CD4-positive, alpha-beta T cell treated with Interferon alpha-2 for 1 hour (primary cell): ENCODE data around the gene HLA-DRB5.
"Not testable (repeated sequence)": the region's sequence is repeated elsewhere in the genome, so short reads cannot be mapped to it uniquely, and the experiment has no call there.

Experiments used
- DNase-seq, 2 donors: peaks; one replicate each; pipeline ENCODE4 v3.0.0-alpha.2; 2020 to 2022

HLA-DRB5 gene

DNA sequence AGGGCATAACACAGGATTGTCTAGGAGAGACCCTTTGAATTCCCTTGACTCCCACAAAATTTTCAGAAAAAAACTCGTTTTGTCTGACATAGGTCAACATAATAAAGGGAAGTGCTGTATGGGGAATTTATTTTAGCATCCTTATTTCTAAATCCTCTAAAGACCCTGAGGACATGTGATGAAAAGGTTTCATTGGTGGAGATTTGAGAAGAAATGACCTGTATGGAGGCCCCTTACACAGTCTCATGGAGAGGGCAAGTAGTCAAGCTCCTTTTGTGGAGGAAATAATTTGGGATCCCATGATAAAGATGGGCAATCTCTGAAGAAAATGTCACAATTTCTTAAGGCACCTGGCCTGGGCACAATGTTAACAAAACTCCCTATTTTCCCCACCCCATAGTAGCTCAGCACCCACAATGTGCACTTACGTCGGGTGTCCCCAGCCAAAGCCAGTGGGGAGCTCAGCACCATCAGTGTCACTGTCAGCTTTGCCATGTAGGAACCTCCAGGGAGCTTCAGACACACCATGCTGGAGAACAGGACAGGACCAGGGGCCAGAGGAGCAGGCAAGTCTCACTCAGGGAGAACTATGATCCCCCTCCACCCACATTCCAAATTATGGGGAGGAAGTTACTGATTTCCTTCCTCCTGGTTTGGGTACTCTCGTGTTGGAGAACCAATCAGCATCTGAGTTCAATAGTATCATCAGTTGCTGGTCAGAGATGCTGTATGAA is at the start of gene HLA-DRB5:
Gene HLA-DRB5, minus strand, starts transcription at position 591 of the 734 bp plus-strand sequence. Its CDS starts 63 bp downstream, at position 528.
- peak; percentile 51 to 59 for DNase-seq

GRCh38 chr6:32578962-32579361 is 48.9 kb upstream of the HLA-DRB5 start:
- DNase-seq = no peak

DNA sequence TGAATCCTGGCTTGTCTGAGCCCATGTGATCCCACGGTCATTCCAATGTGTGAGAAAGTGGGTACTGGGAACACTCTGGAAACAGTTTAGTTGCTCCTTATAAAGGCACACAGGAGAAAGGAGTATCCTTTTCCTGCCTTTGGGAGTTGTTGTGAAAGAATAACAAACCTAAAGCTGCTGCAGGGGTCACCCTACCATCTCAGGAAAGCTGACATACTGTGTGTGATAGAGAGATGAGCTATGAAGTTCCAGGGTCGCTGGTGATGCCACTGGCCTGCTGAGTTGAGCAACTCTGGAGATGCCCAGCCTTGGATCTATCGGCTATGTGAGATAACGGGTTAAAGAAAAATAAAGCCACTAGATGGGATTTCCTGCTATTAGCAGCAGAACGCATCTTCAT is 47.4 kb upstream of the HLA-DRB5 start:
- not testable (repeated sequence) for DNase-seq

GRCh38 chr6:32576250-32576649 is 46.2 kb upstream of the HLA-DRB5 start:
- no peak for DNase-seq

- no peak for DNase-seq
Observed at GRCh38 chr6:32570363-32570905, 40.3 kb upstream of the HLA-DRB5 start.

- peak in 1 of 2 donors; percentile 10 for DNase-seq
Observed at GRCh38 chr6:32568561-32568960, 38.5 kb upstream of the HLA-DRB5 start.

DNA sequence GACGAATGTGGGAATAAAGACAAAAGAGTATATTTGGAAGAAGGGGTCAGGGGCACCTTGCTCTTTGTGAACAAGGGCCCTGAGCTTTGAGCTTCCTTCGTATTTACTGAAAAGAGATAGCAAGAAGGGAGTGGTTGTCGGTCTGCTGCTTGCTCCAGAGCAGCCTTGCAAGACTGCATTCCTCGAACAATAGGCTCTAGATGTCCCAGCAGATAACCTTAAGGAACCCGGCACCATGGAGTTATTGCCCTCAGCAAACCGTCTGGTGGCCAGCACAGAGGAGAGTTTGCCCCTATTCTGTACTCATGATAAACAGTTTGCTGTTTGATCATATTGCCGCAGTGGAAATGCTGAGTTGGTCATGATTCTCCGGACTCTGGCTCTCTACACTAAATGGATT is 36.9 kb upstream of the HLA-DRB5 start:
- no peak for DNase-seq

GRCh38 chr6:32565511-32565910 is 35.4 kb upstream of the HLA-DRB5 start:
- no peak for DNase-seq

DNA sequence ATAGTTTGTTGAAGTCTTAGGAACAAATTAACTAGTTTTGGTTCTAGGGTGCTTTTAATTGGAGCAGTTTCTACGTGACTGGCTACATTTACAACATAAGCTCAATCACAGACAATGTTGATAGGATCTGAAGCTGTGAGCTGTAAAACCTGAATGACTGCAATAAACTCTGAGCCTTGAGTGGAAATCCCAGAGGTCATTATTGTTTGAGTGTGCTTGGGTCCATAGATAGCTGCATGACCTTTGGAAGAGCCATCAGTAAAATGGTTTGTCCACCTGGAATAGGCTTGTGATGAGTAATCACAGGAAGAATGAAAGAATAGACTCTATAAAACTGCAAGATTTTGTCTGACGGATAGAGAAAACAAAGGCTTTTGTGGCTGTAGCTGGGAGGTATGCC is 32.9 kb upstream of the HLA-DRB5 start:
- no peak for DNase-seq

DNA sequence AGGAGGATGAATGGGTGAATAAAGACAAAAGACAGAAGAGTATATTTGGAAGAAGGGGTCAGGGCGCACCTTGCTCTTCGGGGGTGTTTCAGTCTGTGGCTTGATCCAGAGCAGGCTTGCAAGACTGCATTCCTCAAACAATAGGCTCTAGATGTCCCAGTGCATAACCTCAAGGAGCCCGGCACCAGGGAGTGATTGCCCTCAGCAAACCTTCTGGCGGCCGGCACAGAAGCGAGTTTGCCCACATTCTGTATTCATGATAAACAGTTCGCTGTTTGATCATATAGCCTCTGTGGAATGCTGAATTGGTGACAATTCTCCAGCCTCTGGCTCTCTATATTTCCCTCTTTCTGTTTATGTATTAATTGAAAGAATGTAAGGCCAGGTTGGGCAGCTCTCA is 29.7 kb upstream of the HLA-DRB5 start:
- DNase-seq = no peak

DNA sequence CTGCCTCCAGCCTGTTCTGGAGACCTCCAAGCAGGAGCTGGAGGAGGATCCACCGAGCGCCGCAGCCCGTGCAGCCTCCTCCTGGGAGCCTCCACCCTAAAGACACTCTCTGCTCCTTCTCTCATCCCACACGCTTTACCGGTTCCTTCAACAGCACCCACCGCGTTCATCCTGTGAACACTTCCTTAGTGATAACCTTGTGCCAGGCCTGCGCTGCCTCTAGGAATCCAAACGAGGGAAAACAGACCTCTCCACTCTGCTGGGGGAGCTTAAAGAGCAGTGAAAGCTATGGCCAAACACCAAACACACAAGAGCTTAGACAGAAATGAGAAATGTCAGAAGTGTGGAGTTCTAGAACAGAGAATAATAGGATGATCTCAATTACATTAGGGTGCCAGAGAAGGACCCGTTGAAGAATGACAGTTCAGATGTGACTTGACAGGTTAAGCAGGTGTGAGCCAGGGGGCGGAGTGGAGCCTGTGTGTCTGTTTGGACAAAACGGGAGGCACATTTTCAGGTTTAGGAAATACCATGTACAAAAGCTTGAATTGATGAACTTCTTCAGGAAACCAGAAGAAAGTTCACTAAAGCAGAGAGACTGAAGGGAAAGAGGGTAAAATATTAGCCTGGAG is 28.5 kb upstream of the HLA-DRB5 start:
- no peak for DNase-seq

GRCh38 chr6:32554116-32554965 is 24.3 kb upstream of the HLA-DRB5 start:
- DNase-seq = no peak

DNA sequence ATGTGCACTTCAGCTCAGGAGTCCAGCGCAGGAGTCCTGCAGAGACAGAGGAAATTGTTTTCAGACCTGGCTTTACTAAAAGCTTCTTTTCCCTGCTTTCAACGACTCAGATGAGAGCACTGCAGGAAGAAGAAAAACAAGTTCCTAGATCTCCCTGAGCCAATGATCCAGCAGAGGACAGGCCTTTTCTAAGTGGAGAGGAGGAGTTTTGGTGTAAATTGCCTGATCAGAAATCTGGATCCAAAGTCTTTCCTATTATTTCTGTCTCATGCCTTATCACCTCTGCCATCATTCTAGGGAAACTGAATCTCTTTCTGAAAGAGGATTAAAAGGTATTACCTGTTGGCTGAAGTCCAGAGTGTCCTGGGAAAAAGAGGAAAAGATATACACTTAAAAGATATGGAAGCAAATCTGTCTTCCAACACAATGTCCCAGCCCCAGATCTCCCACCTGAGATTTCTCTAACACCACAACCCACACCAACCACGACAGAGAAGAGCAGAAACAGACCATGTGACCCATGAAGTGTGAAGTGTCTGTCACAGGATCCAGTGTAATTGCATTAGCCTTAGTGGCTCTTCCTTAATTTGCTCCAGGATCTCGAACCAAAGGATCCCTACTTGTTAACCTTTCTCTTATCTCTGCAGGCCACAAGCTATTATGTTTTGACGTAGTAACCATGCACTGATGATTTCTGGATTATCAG is 23.1 kb upstream of the HLA-DRB5 start:
- no peak for DNase-seq

- DNase-seq = no peak
Observed at GRCh38 chr6:32551410-32551809, 21.3 kb upstream of the HLA-DRB5 start.

GRCh38 chr6:32539839-32540238 is 9.8 kb upstream of the HLA-DRB5 start:
- no peak for DNase-seq

- DNase-seq = not testable (repeated sequence)
Observed at GRCh38 chr6:32530431-32530793, 325 bp upstream of the HLA-DRB5 start.

DNA sequence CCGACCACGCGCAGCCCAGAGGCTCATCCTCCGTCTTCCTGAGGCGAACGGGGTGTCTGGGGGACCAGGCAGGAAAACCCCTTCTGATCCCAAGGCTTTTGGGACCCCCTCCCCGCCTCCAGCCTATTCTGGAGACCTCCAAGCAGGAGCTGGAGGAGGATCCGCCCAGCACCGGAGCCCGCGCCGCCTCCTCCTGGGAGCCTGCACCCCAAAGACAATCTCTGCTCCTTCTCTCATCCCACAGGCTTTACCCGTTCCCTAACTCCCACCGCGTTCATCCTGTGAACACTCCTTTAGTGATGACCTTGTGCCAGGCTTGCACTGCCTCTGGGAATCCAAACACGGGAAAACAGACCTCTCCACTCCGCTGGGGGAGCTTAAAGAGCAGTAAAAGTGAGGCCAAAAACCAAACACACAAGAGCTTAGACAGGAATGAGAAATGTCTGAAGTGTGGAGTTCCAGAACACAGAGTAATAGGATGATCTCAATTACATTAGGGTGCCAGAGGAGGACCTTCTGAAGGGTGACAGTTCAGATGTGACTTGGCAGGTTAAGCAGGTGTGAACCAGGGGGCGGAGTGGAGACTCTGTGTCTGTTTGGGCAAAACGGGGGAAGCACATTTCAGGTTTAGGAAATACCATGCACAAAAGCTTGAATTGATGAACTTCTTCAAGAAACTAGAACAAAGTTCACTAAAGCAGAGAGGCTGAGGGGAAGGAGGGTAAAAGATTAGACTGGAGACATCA is 7.6 kb downstream of the HLA-DRB5 start:
- no peak for DNase-seq

- no peak for DNase-seq
Observed at GRCh38 chr6:32519910-32520258, 10.2 kb downstream of the HLA-DRB5 start.

GRCh38 chr6:32519118-32519909 is 10.8 kb downstream of the HLA-DRB5 start:
- DNase-seq = no peak

GRCh38 chr6:32517654-32518445 is 12.2 kb downstream of the HLA-DRB5 start:
- no peak for DNase-seq
